Activated effector memory CD4-positive, alpha-beta T cell treated with anti-CD3 and anti-CD28 coated beads, Interleukin-2, amount 50 U/mL, for 16 hours (primary cell): ENCODE data around the gene PAX5.

Experiments
- DNase-seq: peaks from one replicate; pipeline ENCODE4 v3.0.0-alpha.2; 2020

PAX5 gene

GRCh38 chr9:36847781-36848673, 186.0 kb downstream of the PAX5 start:
- DNase-seq, result no peak

GRCh38 chr9:36846621-36847020, 187.4 kb downstream of the PAX5 start:
- no peak for DNase-seq

- DNase-seq, result no peak
These were observed 188.2 kb downstream of the PAX5 start for GRCh38 chr9:36845844-36846243.

GRCh38 chr9:36844961-36845360, 189.1 kb downstream of the PAX5 start:
- DNase-seq, result no peak

GRCh38 chr9:36843964-36844363, 190.1 kb downstream of the PAX5 start:
- DNase-seq, result no peak

- no peak for DNase-seq
These were observed 191.2 kb downstream of the PAX5 start for GRCh38 chr9:36842560-36843530.

GRCh38 chr9:36840898-36841536, 193.1 kb downstream of the PAX5 start:
- no peak for DNase-seq

GRCh38 chr9:36839131-36839885, 194.8 kb downstream of the PAX5 start:
- DNase-seq, result no peak

- DNase-seq, result no peak
These were observed 196.3 kb downstream of the PAX5 start for GRCh38 chr9:36837431-36838405.

GRCh38 chr9:36836486-36836885, 197.6 kb downstream of the PAX5 start:
- no peak for DNase-seq

GRCh38 chr9:36835271-36835996, 198.6 kb downstream of the PAX5 start:
- peak; percentile 53 for DNase-seq

GRCh38 chr9:36834736-36835135, 199.3 kb downstream of the PAX5 start:
- peak; percentile 33 for DNase-seq

- DNase-seq, result peak; percentile 30
These were observed 200.1 kb downstream of the PAX5 start for GRCh38 chr9:36833954-36834353.

- DNase-seq, result peak; percentile 33
These were observed 201.8 kb downstream of the PAX5 start for GRCh38 chr9:36832164-36832795.

GRCh38 chr9:36831381-36832161, 202.5 kb downstream of the PAX5 start:
- DNase-seq, result peak; percentile 6

GRCh38 chr9:36828611-36829013, 205.5 kb downstream of the PAX5 start:
- peak; percentile 27 for DNase-seq

GRCh38 chr9:36827593-36827992, 206.5 kb downstream of the PAX5 start:
- DNase-seq, result peak; percentile 37

GRCh38 chr9:36826581-36826980, 207.5 kb downstream of the PAX5 start:
- DNase-seq, result peak; percentile 10

- peak; percentile 50 for DNase-seq
These were observed 208.9 kb downstream of the PAX5 start for GRCh38 chr9:36825179-36825578.
